Suprapubic skin (tissue), 4 donors: ENCODE results near the gene GARNL3. TPM values are rescaled to one million over a fixed set of nuclear protein-coding genes. Genes with fewer than 3 reads are reported as not detected.

Experiments used
- DNase-seq, 2 donors: peaks; one replicate each; pipeline ENCODE4 v3.0.0-alpha.2; 2019; ENCODE audit warnings: low spot score in 2 of 2
- H3K27ac ChIP-seq: fragments of 200-600 bp; sonication (generic); one replicate; pipeline ENCODE4 v1.5.1; 2019
- H3K27me3 ChIP-seq: fragments of 200-600 bp; sonication (generic); one replicate; pipeline ENCODE4 v1.5.1; 2019
- H3K36me3 ChIP-seq: fragments of 200-600 bp; sonication (generic); one replicate; pipeline ENCODE4 v1.5.1; 2019
- H3K4me1 ChIP-seq: fragments of 200-600 bp; sonication (generic); one replicate; pipeline ENCODE4 v1.5.1; 2019
- H3K4me3 ChIP-seq: fragments of 200-600 bp; sonication (generic); one replicate; pipeline ENCODE4 v1.5.1; 2019; ENCODE audit warnings: mild to moderate bottlenecking
- H3K9me3 ChIP-seq: fragments of 200-600 bp; sonication (generic); one replicate; pipeline ENCODE4 v1.5.1; 2019
- CTCF ChIP-seq, 2 donors: fragments of 200-600 bp in 1 of 2; fragments of 450-650 bp in 1 of 2; sonication (generic) in 1 of 2; IDR thresholded peaks; one replicate each; pipeline ENCODE4 v1.5.1; 2016 to 2019; ENCODE audit warnings: antibody characterized with exemption in 2 of 2, mild to moderate bottlenecking in 1 of 2, moderate library complexity in 1 of 2
- EP300 ChIP-seq: sonication (generic); formaldehyde crosslinking; IDR thresholded peaks from one replicate; pipeline ENCODE4 v1.6.1; 2017; ENCODE audit warnings: antibody characterized with exemption
- POLR2A ChIP-seq, 2 donors: fragments of 450-650 bp; IDR thresholded peaks; one replicate each; pipeline ENCODE4 v1.6.1; 2017; ENCODE audit warnings: antibody characterized with exemption in 2 of 2, mild to moderate bottlenecking in 2 of 2, moderate library complexity in 2 of 2
- POLR2AphosphoS5 ChIP-seq, 3 donors: sonication (generic); formaldehyde crosslinking; IDR thresholded peaks; one replicate each; pipeline ENCODE4 v1.6.1; 2017; ENCODE audit warnings: antibody characterized with exemption in 3 of 3
- WGBS: methylation state at CpG from one replicate; pipeline ENCODE4 v1.1.5; 2018; 5-methylcytosine and 5-hydroxymethylcytosine counted together
- total RNA-seq, 4 donors: library from RNA; depleted of rRNA; stranded (reverse); fragments of >200 nt; gene quantifications; one replicate each; pipeline ENCODE4 v1.1.0, GENCODE V29; 2016

GARNL3 gene
- total RNA-seq, 4 donors from 2014 or later: 12.5 to 23.3 (median 18.4) TPM

GRCh38 chr9:127366594-127366993 is 102.0 kb downstream of the GARNL3 start:
- Histone ChIP-seq H3K4me3 (no peak overlapping the region), H3K9me3 (no peaks in the 10 kb centered on the region), H3K36me3 (peaks cover 11% of the 10 kb centered on the region), H3K4me1 (peaks cover 3% of the 10 kb centered on the region), H3K27ac (no peak overlapping the region), H3K27me3 (no peaks in the 10 kb centered on the region)
- 69% methylated on average over 7 of the region's 7 CpGs for WGBS
- DNase-seq: peak in 1 of 2 donors; percentile 49
- TF ChIP-seq POLR2AphosphoS5 (IDR thresholded peaks at IDR 0.05) (no peak), EP300 (no peak), CTCF (IDR thresholded peaks at IDR 0.05) (no peak), POLR2A (IDR thresholded peaks at IDR 0.05) (no peak)

GRCh38 chr9:127368852-127369402 is 104.4 kb downstream of the GARNL3 start:
- no peak for DNase-seq
- no peak overlapping the region for H3K27ac ChIP-seq
- no peaks in the 10 kb centered on the region for H3K27me3 ChIP-seq
- no peaks in the 10 kb centered on the region for H3K9me3 ChIP-seq
- no peak overlapping the region for H3K4me3 ChIP-seq
- WGBS: 68% methylated on average over 6 of the region's 6 CpGs
- H3K4me1 ChIP-seq: no peaks in the 10 kb centered on the region
- TF ChIP-seq CTCF (IDR thresholded peaks at IDR 0.05) (no peak), POLR2AphosphoS5 (IDR thresholded peaks at IDR 0.05) (no peak), POLR2A (IDR thresholded peaks at IDR 0.05) (no peak), EP300 (no peak)
- peaks cover 11% of the 10 kb centered on the region for H3K36me3 ChIP-seq

DNA sequence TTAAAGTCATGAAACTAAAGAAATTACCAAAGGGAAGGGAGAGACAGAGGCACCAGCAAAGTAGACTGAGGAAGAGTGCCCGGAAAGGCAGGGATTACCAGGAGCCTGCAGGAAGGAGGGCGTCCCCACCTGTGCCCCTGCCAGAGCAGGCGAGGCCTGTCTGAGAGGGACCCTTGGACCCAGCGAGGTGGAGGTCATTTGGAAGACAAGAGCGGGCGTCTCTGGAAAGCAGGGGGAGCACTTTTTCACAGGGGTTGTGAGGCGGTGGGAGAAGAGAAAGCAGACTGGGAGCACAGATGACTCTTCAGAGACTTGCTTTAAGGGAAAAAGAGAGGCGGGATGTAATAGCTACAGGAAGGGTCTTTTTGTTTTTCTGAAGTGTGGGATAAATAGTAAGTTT is 104.9 kb downstream of the GARNL3 start:
- no peak overlapping the region for H3K27ac ChIP-seq
- H3K36me3 ChIP-seq: peaks cover 11% of the 10 kb centered on the region
- TF ChIP-seq POLR2A (IDR thresholded peaks at IDR 0.05) (no peak), CTCF (IDR thresholded peaks at IDR 0.05) (no peak), POLR2AphosphoS5 (IDR thresholded peaks at IDR 0.05) (no peak)
- no peaks in the 10 kb centered on the region for H3K27me3 ChIP-seq
- H3K4me3 ChIP-seq: no peak overlapping the region
- H3K4me1 ChIP-seq: no peaks in the 10 kb centered on the region
- H3K9me3 ChIP-seq: no peaks in the 10 kb centered on the region
- DNase-seq: peak in 1 of 2 donors; percentile 53
- 94% methylated on average over 8 of the region's 8 CpGs for WGBS

DNA sequence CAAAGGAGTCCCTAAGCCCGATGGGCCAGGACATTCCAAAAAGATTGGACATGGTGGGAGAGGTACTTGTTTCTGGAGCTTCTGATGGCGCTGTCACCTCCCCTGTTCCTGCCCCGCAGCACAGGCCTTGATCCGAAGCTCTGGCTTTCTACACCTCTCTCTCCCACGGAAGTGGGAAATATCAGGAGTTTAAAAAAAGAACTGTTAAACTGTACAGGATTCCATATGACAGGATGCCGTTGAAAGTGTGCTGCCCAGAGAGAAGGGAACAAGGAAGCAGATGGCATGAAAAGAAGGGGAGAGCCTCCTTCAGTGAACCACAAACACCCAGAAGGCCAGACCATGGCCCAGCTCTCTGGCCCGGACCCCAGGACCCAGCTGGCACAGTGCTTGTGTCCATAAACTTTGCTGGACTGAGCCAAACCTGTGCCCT is 105.6 kb downstream of the GARNL3 start:
- no peak overlapping the region for H3K27ac ChIP-seq
- no peaks in the 10 kb centered on the region for H3K27me3 ChIP-seq
- WGBS: 76% methylated on average over 7 of the region's 7 CpGs
- H3K36me3 ChIP-seq: peaks cover 8% of the 10 kb centered on the region
- no peaks in the 10 kb centered on the region for H3K9me3 ChIP-seq
- H3K4me1 ChIP-seq: no peaks in the 10 kb centered on the region
- TF ChIP-seq POLR2A (IDR thresholded peaks at IDR 0.05) (no peak), EP300 (no peak), CTCF (IDR thresholded peaks at IDR 0.05) (no peak), POLR2AphosphoS5 (IDR thresholded peaks at IDR 0.05) (no peak)
- no peak overlapping the region for H3K4me3 ChIP-seq
- DNase-seq: peak in 1 of 2 donors; percentile 45

- H3K9me3 ChIP-seq: no peaks in the 10 kb centered on the region
- H3K36me3 ChIP-seq: peaks cover 4% of the 10 kb centered on the region
- H3K27ac ChIP-seq: no peak overlapping the region
- peak in 1 of 2 donors; percentile 58 for DNase-seq
- no peak for TF ChIP-seq CTCF (IDR thresholded peaks at IDR 0.05)
- TF ChIP-seq POLR2AphosphoS5 (IDR thresholded peaks at IDR 0.05): no peak
- no peak for TF ChIP-seq EP300
- TF ChIP-seq POLR2A (IDR thresholded peaks at IDR 0.05): no peak
- H3K27me3 ChIP-seq: no peaks in the 10 kb centered on the region
- H3K4me1 ChIP-seq: no peaks in the 10 kb centered on the region
- 87% methylated on average over 13 of the region's 13 CpGs for WGBS
- no peak overlapping the region for H3K4me3 ChIP-seq
Observed at GRCh38 chr9:127370672-127371648, 106.4 kb downstream of the GARNL3 start.
